ENCODE measurements around the gene ZCCHC24.
A peak's percentile ranks its signal among the peaks of the same experiment; 100 is the strongest.

ZCCHC24 gene

GRCh38 chr10:79411546-79412495, 33.6 kb downstream of the ZCCHC24 start:
- Histone ChIP-seq H3K9me3 (no peaks in the 10 kb centered on the region), H3K4me1 (peaks cover 1 to 54% (median 28%) of the 10 kb centered on the region in 4 donors)
- TF ChIP-seq CTCF (IDR thresholded peaks at IDR 0.05): no peak

DNA sequence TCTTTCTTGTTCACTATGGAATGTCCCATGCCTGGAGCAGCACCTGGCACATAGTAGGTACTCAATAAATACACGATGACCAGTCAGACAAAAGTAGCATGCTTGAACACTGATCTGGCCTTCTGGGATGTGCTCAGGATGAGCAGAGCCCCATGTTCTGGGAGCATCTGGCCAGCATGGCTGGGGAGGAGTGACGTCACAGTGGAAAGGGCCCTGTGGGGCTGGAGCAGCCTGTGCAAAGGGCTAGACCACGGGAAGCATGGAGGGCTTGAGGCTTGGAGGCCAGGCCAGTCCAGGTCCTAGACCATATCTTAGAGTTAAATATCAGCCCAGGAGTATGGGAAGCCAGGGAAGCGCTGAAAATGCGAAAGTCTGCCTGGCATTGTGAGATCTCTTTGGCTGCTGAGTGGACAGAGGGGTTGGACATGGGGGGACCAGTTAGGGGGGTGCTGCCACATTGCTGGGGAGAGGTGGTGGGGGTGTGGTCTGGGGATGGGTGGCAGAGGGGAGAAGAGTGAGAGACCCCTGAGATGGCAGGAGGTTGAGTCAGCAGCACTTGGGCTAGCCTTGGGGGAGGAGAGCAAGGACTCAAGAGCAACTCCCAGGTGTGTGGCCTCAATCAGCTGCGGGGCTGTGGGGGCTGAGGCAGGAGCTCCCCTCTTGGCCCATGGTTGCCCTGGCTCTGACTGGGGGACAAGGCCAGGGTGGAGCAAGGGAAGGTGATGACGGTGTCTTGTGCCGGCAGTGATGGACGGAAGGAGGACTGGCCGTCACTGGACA, 34.9 kb downstream of the ZCCHC24 start:
- DNase-seq: peak in 1 of 2 donors; percentile 59
- H3K4me1 ChIP-seq: peaks cover 3 to 61% (median 36%) of the 10 kb centered on the region in 4 donors

More at GRCh38 chr10:79411546-79412495, 33.6 kb downstream of the ZCCHC24 start:
- intact Hi-C loops (cut with DNase I; ENCODE audit: low total_unique reads): no loop called here
- H3K36me3 ChIP-seq: peaks cover 0 to 14% (median 8%) of the 10 kb centered on the region in 3 donors
- DNase-seq: peak in 1 of 2 donors; percentile 54
- H3K27me3 ChIP-seq: no peaks in the 10 kb centered on the region
- no peak overlapping the region for H3K27ac ChIP-seq
- no peak overlapping the region for H3K4me3 ChIP-seq

GRCh38 chr10:79409726-79410085, 35.7 kb downstream of the ZCCHC24 start:
- intact Hi-C loops (cut with DNase I; ENCODE audit: low total_unique reads): no loop called here
- DNase-seq: peak in 1 of 2 donors; percentile 57
- no peaks in the 10 kb centered on the region for H3K27me3 ChIP-seq
- H3K4me3 ChIP-seq: no peak overlapping the region
- peaks cover 3 to 69% (median 42%) of the 10 kb centered on the region in 4 donors for H3K4me1 ChIP-seq
- no peak for TF ChIP-seq CTCF (IDR thresholded peaks at IDR 0.05)
- no peaks in the 10 kb centered on the region for H3K9me3 ChIP-seq
- H3K36me3 ChIP-seq: peaks cover 0 to 4% (median under 1%) of the 10 kb centered on the region in 3 donors
- H3K27ac ChIP-seq: peak overlapping the region in 1 of 2 donors; percentile 26

More for the DNA sequence above, 34.9 kb downstream of the ZCCHC24 start:
- no peak overlapping the region for H3K27ac ChIP-seq
- H3K4me3 ChIP-seq: no peak overlapping the region
- TF ChIP-seq CTCF (IDR thresholded peaks at IDR 0.05): no peak
- no peaks in the 10 kb centered on the region for H3K9me3 ChIP-seq
- no peaks in the 10 kb centered on the region for H3K27me3 ChIP-seq
- intact Hi-C loops (cut with DNase I; ENCODE audit: low total_unique reads): no loop called here
- H3K36me3 ChIP-seq: peaks cover 0 to 8% (median 5%) of the 10 kb centered on the region in 3 donors

- Histone ChIP-seq H3K9me3 (no peaks in the 10 kb centered on the region), H3K4me3 (no peak overlapping the region), H3K27me3 (no peaks in the 10 kb centered on the region), H3K27ac (peak overlapping the region in 1 of 2 donors; percentile 26), H3K4me1 (peaks cover 3 to 75% (median 47%) of the 10 kb centered on the region in 4 donors), H3K36me3 (peaks cover 0 to 4% (median 0%) of the 10 kb centered on the region in 3 donors)
- DNase-seq: peak in 1 of 2 donors; percentile 33
- intact Hi-C loops (cut with DNase I; ENCODE audit: low total_unique reads): no loop called here
- no peak for TF ChIP-seq CTCF (IDR thresholded peaks at IDR 0.05)
Observed at GRCh38 chr10:79409038-79409725, 36.2 kb downstream of the ZCCHC24 start.
